A549 treated with dexamethasone at 1 μM for 4 hours (cell line): Measurements from ENCODE around the gene CNDP2. TPM values are rescaled to one million over a fixed set of nuclear protein-coding genes. Genes with fewer than 3 reads are reported as not detected.

Source experiments
- total RNA-seq: library from RNA; stranded (reverse); fragments of 200-300 nt; extraction: Qiagen RNA extraction; gene quantifications from 5 replicates; pipeline ENCODE4 v1.2.3, GENCODE V29; 2022

CNDP2 gene
- 78.6 to 90.4 TPM (median 86.8 TPM) in 5 replicates for total RNA-seq

DNA sequence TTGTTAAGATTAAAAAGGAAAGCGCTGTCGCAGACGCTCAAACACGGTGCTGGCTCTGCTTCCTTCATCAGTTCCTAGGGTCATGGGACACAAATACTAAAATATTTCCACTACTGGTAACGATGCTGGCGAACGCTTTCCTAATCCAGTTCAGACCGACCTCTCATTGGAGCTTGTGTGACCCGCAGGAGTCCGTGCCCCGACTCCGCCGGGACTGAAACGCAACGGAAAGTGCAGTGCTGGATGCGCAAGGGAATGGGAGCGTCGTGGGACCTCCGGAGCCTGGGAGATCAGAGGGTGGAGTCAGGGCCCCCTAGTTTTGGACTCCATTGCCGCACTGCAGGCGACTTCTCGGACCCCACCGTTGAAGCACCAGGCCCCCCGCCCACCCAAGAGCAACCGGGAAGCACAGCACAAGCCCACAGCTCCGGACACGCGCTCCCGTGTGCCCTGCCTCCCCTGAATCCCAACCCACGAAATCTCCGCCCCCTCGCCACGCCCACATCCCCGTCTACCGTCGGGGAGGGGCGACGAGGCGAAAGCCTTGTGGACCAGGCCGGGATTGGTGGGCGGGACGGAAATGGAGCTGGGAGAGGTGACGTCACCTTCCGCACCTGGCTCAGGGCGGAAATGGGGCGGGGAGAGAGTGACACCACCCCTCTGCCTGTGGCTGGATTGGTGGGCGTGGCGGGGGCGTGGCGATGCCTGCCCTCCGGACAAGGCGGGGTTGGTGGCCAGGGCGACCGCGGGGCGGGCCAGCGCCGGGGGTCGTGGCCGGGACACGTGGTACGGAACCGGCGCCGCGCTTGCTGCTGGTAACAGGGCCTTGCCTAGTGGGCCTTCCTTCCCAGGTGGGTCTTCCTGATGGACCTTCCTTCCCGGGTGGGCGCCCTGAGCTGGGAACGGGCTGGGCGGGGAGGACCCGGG, at the start of gene CNDP2:
CNDP2 (plus strand) TSS at position 783 of the 927 bp plus-strand sequence. CDS start 3,611 bp downstream, outside the sequence.

DNA sequence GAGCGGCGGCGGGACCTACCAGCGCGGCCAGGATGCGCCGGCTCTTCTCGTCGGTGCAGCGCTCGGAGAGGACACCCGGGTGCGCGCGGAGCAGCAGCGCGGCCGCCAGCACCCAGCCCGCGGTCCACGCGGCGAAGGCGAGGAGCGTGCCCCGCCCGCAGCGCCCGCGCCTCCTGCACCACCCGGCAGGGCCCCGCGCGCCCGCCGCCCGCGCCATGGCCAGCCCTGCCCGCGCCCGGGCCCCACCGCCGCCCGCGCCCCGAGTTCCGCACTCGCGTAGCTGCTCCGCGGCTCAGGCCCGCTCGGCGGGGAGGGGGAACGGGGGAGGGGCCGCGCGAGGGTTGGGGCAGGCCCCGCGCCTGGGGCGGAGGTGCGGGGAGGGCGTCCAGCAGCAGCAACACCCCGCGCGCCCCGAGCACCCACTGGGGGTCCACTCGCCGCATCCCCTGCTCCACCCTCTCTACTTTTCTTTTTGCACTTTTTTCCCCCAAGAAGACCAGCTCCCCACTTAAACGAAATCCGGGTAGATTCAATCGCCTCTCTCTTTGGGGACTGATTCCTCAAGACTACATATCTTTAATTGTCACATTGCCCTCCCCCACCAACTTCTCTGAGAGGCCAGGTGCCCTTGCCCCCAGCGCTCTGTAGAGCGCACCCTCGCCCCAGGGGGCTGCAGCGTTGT, 39.0 kb upstream of the CNDP2 start, which contains the start of gene DIPK1C:
DIPK1C (minus strand) TSS at position 266 of the 682 bp plus-strand sequence; CDS start at position 217, 49 bp downstream.

DNA sequence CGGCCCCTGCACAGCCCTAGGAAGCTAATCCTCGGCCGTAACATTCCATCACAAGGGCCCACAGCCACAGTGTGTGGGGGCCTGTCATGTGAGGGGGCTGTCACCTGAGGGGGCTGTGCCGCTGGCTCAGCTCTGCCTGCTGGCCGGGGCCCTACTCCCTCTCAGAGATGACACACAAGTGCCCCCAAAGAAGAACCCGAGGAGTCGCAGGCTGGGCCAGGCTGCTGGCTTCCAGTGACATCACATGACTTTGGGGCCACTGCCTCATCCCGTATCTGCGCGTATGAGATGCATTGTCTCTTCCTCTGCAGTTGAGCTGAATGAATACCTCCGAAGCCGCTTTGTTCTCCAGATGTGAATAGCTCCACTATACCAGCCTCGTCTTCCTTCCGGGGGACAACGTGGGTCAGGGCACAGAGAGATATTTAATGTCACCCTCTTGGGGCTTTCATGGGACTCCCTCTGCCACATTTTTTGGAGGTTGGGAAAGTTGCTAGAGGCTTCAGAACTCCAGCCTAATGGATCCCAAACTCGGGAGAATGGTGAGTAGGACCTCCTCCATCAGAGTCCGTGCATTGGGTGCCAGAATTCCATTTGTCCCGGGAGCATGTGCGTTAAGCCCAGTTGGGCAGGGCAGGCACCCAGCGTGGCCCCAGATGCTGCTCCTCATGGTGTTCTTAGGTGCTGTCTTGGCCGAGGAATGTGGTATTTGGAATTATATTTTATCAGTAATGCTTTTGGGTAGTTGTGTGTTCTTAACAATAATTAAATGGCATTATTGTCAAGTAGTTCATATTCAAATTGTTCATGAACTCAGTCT, 38.2 kb downstream of the CNDP2 start, which contains the start of gene CNDP1:
CNDP1 (plus strand) TSS at position 351 of the 820 bp plus-strand sequence; CDS start at position 519, 168 bp downstream.

Other genes with a start within 250 kb of the CNDP2 start
- 119 to 160 TPM (median 124 TPM) in 5 replicates for gene CYB5A, start 204.4 kb upstream of the CNDP2 start, total RNA-seq
- not detected in 5 replicates for gene C18orf63, start 180.5 kb upstream of the CNDP2 start, total RNA-seq
- gene DIPK1C, start 39.1 kb upstream of the CNDP2 start, total RNA-seq, result 0.02 TPM in 1 of 5 replicates, not detected in the others
- gene CNDP1, start 38.1 kb downstream of the CNDP2 start, total RNA-seq, result not detected in 5 replicates
- 2.3 to 3.4 TPM (median 2.9 TPM) in 5 replicates for gene ZNF407, start 101.5 kb downstream of the CNDP2 start, total RNA-seq